WTC11 (cell line): ENCODE results near the gene PLA2G4F.

ENCODE experiments used
- FOXK1 ChIP-seq: sonication (generic); formaldehyde crosslinking; IDR thresholded peaks from 2 replicates; pipeline ENCODE4 v1.8.0; 2022; ENCODE audit warnings: mild to moderate bottlenecking, moderate library complexity, missing genetic modification reagents
- GABPB1 ChIP-seq: sonication (generic); formaldehyde crosslinking; IDR thresholded peaks from 2 replicates; pipeline ENCODE4 v1.8.1; 2023; ENCODE audit warnings: mild to moderate bottlenecking, missing genetic modification reagents
- JUN ChIP-seq: sonication (generic); formaldehyde crosslinking; IDR thresholded peaks from 2 replicates; pipeline ENCODE4 v1.8.0; 2023; ENCODE audit warnings: mild to moderate bottlenecking, missing genetic modification reagents
- SP1 ChIP-seq: sonication (generic); formaldehyde crosslinking; conservative IDR thresholded peaks from 2 replicates; pipeline ENCODE4 v1.8.1; 2022; ENCODE audit warnings: missing genetic modification reagents
- ZNF121 ChIP-seq: sonication (generic); formaldehyde crosslinking; IDR thresholded peaks from 2 replicates; pipeline ENCODE4 v1.8.0; 2023; ENCODE audit warnings: missing genetic modification reagents
- TF ChIP-seq, protein P1 (sequence below): sonication (generic); formaldehyde crosslinking; IDR thresholded peaks from 2 replicates; pipeline ENCODE4 v1.8.1; 2022; ENCODE audit warnings: low read depth, missing genetic modification reagents, borderline replicate concordance
- TF ChIP-seq, protein P2 (sequence below): fragments of 250-450 bp; sonication (Bioruptor Pico); conservative IDR thresholded peaks from 2 replicates; pipeline ENCODE4 v1.9.0; 2021; ENCODE audit warnings: mild to moderate bottlenecking
- TF ChIP-seq, protein P3 (sequence below): fragments of 200-600 bp; IDR thresholded peaks from 2 replicates; pipeline ENCODE4 v1.8.0; 2022; ENCODE audit warnings: antibody characterized with exemption
- TF ChIP-seq, protein P4 (sequence below): sonication (generic); formaldehyde crosslinking; IDR thresholded peaks from 2 replicates; pipeline ENCODE4 v1.8.0; 2022; ENCODE audit warnings: mild to moderate bottlenecking, missing genetic modification reagents
- TF ChIP-seq, protein P5 (sequence below): sonication (generic); formaldehyde crosslinking; IDR thresholded peaks from 2 replicates; pipeline ENCODE4 v1.8.1; 2022; ENCODE audit warnings: missing genetic modification reagents, borderline replicate concordance

DNA sequence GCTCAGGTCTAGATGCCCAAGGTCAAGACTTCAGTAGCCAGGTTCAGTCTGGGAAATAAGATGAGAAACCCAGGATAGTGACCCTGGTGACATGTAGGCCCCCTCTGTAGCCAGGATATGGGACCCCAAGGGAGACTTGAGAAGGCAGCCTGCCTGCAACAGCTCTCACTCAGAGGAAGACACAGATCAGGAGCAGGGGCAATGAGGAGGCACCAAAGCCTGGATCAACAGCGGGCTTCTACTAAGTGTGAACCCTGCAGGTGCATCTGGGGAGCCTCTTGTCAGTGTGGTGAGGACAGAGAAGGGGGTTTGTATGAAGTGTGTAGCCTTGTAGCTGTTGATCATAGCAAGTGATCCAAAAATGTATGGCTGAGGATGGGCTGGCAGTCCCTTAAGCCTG lies 25.4 kb downstream of the PLA2G4F start:
- TF ChIP-seq, protein P1, sequence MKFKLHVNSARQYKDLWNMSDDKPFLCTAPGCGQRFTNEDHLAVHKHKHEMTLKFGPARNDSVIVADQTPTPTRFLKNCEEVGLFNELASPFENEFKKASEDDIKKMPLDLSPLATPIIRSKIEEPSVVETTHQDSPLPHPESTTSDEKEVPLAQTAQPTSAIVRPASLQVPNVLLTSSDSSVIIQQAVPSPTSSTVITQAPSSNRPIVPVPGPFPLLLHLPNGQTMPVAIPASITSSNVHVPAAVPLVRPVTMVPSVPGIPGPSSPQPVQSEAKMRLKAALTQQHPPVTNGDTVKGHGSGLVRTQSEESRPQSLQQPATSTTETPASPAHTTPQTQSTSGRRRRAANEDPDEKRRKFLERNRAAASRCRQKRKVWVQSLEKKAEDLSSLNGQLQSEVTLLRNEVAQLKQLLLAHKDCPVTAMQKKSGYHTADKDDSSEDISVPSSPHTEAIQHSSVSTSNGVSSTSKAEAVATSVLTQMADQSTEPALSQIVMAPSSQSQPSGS (CRISPR knock-in tag): no peak
- TF ChIP-seq SP1 (CRISPR knock-in tag) (no peak), JUN (CRISPR knock-in tag) (no peak), FOXK1 (CRISPR knock-in tag) (no peak), GABPB1 (CRISPR knock-in tag) (no peak), ZNF121 (CRISPR knock-in tag) (no peak)
- TF ChIP-seq, protein P2, sequence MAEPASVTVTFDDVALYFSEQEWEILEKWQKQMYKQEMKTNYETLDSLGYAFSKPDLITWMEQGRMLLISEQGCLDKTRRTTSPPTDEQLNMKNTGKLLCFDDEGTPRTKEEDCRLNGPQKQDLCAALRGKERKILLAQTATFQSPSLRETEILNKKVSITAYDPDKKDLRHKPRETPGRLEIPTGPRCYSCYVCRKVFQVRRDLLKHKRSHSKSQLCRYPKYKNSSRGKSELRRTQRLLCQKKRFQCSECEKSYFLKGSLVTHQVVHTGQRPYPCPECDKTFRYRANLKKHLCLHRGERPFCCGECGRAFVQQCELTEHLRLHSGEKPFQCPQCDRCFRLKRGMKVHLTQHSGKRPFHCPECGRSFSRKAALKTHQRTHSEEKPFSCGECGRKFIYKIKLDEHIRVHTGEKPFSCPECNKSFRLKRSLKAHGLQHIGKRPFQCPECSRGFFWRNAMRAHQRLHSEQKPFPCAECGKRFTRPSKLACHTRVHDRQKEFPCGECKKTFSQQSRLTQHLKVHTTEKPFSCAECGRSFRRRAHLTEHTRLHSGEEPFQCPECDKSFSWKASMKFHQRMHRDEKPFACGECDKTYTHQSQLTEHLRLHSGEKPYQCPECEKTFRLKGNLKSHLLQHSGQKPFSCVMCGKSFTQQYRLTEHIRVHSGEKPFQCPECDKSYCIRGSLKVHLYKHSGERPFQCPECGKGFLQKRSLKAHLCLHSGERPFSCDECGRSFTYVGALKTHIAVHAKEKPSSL (CRISPR knock-in tag): no peak
- TF ChIP-seq, protein P3, sequence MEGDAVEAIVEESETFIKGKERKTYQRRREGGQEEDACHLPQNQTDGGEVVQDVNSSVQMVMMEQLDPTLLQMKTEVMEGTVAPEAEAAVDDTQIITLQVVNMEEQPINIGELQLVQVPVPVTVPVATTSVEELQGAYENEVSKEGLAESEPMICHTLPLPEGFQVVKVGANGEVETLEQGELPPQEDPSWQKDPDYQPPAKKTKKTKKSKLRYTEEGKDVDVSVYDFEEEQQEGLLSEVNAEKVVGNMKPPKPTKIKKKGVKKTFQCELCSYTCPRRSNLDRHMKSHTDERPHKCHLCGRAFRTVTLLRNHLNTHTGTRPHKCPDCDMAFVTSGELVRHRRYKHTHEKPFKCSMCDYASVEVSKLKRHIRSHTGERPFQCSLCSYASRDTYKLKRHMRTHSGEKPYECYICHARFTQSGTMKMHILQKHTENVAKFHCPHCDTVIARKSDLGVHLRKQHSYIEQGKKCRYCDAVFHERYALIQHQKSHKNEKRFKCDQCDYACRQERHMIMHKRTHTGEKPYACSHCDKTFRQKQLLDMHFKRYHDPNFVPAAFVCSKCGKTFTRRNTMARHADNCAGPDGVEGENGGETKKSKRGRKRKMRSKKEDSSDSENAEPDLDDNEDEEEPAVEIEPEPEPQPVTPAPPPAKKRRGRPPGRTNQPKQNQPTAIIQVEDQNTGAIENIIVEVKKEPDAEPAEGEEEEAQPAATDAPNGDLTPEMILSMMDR: no peak
- TF ChIP-seq, protein P4, sequence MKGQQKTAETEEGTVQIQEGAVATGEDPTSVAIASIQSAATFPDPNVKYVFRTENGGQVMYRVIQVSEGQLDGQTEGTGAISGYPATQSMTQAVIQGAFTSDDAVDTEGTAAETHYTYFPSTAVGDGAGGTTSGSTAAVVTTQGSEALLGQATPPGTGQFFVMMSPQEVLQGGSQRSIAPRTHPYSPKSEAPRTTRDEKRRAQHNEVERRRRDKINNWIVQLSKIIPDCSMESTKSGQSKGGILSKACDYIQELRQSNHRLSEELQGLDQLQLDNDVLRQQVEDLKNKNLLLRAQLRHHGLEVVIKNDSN: no peak
- TF ChIP-seq, protein P5, sequence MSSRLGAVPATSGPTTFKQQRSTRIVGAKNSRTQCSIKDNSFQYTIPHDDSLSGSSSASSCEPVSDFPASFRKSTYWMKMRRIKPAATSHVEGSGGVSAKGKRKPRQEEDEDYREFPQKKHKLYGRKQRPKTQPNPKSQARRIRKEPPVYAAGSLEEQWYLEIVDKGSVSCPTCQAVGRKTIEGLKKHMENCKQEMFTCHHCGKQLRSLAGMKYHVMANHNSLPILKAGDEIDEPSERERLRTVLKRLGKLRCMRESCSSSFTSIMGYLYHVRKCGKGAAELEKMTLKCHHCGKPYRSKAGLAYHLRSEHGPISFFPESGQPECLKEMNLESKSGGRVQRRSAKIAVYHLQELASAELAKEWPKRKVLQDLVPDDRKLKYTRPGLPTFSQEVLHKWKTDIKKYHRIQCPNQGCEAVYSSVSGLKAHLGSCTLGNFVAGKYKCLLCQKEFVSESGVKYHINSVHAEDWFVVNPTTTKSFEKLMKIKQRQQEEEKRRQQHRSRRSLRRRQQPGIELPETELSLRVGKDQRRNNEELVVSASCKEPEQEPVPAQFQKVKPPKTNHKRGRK (CRISPR knock-in tag): no peak
